Umbilical cord (tissue), 2 donors: ENCODE data around the gene HIVEP2. TPM values are rescaled to one million over a fixed set of nuclear protein-coding genes. Genes with fewer than 3 reads are reported as not detected.

ENCODE experiments used
- DNase-seq: peaks from one replicate; pipeline ENCODE4 v3.0.0-alpha.2; 2015; ENCODE audit warnings: low spot score
- total RNA-seq: library from RNA; depleted of rRNA; stranded (reverse); fragments of >200 nt; gene quantifications from one replicate; pipeline ENCODE4 v1.2.3, GENCODE V29; 2014; ENCODE audit warnings: low replicate concordance; ENCODE audit not compliant: insufficient read depth

Gene HIVEP2
- total RNA-seq, 1 donor from 2014 or later = 8.4 TPM

DNA sequence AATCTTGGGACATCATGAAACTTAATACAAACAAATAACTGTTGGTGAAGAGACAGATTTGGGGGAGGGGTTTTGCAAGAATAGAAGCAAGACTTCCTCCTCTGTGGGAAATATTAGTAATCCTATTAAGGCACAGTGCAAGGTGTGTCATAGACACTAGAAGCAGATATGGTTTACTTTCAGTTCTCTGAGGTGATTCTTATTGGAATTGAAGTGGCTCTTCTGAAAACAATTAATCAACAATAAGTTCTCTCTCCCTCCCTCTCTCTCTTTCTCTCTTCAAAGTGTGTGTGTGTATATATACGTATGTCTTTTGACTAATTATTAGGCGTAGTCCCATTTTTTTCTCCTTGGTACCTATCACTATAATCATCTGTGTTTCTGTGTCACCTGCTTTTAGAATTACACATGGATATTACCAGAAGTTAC lies 99.8 kb downstream of the HIVEP2 start:
- DNase-seq = no peak

DNA sequence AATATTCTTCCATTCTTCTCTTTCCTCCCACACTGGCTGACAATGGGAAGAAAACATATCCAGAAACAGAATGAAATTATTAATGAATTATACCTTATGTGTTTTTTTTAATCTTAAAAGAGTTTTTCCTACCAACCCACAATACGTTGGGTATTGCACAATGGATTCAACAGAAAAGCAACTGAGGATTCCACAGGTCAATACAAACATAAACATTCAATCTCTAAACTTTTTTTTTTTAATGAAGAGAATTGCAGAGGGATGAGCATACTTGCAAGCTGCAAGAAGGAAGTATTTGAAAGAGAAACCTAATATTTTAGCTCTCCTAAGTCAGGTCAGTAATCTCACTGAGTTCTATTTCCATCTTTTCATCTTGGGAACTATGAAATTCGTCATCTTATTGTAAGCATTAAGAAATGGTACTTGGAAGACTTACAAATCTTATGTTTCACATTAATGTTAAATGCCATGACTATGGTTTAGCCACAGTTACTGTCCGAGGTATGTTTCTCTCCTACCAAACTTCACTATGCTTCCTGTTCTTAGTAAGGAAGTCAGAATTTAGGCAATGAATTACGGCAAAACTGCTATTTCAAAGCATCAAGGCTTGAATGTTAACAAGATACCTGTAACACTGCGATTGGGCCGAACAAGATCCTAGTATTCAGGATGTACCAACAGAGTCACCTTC lies 100.8 kb downstream of the HIVEP2 start:
- no peak for DNase-seq

DNA sequence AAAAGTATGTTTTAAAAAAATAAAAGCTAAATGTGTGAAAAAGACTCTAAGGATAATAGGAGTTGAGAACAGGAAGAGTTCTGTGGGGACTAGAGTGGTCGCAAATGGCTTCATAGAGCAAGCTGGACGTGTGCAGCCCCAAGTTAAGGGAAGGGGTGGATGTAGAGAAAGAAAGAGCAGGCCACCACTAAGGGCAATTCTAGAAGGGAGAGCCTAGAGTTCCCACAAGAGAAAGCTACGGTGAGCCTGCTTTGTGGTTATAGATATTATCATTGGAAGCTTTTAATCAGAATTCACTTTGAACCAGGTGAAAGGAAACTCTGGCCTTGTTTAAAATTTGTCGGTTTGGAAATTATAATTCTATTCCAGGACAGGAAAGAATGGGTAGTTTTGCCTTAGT lies 101.6 kb downstream of the HIVEP2 start:
- DNase-seq = no peak

DNA sequence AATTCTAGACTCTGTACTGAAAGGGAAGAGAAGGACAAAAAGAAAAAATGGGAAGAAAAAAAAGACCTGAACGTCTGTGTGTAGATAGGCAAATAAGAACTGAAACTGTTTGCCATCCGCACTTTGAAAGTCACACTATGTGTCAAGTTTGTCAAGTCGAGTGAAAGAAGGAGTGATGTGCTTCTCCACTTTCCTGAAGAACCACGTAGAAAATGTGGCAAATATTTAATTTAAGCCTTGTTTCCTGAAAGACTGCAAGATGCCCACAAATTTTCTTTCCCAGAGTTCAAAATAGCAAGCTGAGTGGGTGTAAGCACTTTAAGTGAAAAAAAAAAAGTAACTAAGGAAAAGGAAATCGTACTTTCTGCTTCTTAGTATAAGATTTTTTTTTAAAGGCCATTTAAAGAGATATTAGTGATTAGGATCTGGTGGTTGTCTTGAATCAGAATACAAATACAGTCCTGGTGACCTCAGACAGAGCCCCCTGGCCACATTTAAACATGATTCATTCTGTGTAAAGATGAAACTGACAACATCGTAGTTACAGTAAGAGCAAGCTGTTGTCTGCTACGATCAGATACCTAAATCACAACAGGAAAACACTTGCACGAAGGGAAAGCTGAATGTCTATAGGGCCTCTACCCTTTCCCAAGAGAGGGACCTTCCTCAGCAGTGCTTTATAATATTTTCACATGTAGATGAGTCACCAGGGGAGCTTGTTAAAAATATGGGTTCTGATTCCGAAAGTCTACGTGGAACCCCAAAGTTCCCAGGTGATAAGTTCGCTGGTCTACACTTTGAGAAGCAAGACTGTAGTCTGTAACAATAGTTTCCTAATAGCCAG lies 102.3 kb downstream of the HIVEP2 start:
- DNase-seq = no peak

DNA sequence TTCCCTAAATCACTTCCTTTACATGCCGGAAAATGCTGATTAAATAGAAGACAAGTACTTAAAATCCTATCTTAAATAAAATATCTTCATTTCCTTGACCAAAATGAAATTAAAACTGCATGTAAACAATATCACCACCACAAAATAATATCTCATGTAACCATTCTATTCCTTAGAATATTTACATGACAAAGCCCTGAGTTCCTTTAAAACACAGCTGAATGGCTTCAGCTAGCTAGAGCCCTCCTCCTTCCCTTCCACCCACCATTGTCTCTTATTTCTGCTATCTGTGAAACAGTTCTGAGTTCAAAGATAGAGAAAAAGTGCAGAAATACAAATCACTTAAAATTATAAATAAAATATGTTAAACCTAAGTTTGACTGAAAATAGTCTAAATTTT lies 103.1 kb downstream of the HIVEP2 start:
- no peak for DNase-seq

DNA sequence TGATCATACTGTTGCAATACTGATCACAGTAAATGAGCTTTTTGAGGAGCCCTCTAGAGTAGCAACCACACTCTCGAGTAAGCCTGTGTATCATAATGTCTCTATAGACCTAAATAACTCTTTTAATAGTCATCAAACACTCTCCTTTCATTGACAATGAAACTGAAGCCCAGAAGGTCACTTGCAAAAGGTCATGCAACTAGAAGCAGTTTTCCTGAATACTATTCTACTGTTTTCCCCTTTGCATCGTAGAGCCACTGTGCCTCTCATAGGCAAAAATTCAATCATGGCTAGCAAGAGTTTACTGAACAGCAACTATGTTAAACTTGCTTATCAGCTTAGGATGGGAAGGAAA lies 105.3 kb downstream of the HIVEP2 start:
- no peak for DNase-seq

DNA sequence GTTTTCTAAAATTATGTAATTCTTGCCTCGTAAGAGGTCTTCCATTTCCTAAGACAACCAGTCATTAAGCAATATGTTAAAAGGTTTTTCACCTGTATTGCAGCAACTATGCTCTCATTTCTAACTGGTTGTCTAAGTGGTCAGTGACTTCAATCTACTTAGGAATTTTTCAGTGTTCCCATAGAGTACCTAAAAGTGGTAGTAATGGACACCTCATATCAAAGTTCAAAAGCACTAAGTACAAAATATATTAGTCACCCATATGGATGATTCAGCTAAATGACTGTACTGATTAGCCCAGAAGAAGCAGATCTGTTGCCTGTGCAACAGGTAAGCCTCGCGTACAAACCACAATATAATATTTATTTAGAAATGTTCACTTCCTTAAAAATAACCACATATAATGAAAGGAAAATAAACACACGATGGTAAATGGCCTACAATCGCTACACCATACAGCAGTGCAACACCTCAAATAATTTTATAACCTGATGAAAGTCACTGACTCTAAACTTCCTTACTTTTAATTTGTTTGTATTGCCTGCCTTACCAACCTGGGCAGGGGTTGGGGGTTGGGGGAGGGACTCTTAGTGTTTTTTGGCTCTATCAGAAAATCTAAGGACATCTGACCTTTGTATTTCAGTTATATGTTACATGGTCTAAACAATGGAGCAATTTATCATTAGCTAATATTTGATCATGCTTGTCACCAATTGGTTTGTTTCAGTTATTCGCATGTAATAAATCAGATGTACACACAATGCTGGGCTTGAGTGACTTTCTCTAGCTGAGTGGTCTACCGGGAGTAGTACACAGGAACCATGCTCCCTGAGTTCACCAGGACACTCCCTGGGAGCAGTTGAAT lies 105.9 kb downstream of the HIVEP2 start:
- no peak for DNase-seq

DNA sequence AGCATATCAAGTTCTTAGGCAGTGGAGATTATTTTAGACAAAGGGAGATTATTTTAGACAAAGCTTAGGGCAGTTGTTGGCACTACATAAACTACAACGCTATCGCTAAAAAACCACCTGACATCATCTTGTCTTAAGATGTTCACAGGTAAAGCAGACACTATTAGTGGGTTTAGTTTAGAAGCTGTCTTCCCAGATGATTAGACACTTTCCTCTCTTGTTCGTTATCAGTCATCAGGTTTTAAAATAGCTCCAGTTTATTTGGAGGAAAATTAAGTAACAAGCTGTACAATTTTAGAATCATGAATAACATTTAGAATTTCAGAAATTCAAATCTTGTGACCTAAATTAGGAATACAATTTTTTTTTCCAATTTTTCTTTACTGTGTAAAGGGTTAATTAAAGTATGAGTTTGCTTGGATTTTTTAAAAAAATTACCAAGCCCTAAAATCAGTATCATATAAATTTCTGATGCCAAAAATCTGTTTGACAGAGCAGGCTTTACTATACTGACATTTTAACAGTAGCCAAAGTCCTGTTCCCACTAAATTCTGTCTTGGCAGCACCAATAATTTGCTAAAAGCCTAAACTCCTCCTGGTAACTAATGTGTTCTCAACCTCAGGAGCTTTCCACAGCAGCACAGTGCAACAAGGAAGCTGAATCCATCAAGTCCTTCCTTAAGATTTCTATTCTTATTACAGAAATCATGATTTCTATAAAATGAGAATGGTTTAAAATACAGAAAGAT lies 109.0 kb downstream of the HIVEP2 start:
- DNase-seq = no peak

DNA sequence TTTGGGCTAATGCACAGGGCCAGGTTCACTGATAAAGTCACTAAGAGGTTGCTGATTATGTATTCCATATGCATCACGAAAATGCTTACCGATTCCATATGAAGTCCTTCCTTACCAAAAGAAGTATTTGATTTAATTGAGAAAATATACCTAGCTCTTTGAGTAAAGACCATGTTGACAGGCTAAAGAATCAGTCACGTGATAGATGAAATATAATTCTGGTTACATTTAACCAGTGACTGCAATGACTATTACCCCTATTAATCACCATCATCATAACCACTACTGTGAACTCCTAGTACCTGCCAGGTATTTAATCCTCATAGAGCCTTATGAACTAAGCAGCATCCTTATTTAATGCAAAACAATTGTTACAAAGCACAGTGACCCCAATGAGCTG lies 110.1 kb downstream of the HIVEP2 start:
- no peak for DNase-seq

DNA sequence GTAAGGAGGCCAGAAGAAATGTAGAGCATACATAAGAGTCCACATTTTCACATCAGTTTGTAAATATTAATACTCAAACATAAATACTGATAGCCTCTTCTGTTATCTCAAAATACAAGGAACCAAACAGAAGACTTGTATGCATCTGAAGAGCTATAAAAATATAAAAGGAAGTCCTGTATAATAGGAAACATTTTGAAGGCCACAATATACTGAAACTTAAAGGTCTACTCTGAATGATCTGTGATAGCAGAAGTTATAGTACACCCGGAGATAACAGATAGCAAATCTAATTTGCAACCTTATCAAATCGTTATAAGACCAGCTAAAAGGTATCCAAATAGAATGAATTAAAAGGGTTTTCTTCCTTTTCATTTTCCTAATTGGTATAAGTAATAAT lies 111.2 kb downstream of the HIVEP2 start:
- no peak for DNase-seq

DNA sequence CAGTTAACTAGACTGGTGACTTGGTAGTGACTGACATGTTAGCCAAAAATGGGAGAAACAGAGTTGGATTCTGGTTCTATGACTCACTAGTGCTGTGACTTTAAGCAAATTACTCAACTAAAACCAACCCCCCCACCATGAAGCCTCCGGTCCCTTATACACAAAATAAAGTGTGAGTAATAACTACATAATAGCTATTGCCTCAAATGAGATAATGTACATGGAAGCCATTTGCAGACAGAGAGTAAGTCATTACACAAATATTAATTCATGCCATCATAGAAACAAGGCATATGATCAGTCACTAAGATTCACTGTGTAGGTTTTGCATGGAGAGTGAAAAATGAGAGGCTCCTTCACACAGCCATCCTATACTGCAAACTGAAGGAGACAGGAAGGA lies 111.9 kb downstream of the HIVEP2 start:
- DNase-seq = no peak

DNA sequence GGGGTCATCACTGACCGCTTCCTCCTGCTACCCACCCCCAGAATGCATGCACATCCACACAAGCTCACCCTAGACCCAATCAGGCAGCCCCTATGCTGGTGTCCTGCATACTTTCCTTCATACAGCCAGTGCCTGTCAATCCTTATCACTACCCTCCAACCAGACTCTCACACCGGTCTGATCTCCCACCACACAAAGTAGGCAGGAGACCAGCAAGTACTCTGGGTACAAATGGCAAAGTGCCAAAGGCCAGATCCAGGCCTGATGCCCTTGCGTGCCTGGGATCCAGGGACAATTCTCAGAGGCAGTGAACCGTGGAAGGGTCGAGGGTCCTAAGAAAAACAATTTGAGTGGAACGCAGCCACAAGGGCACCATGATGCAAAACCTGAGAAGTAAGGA lies 114.2 kb downstream of the HIVEP2 start:
- DNase-seq = no peak

DNA sequence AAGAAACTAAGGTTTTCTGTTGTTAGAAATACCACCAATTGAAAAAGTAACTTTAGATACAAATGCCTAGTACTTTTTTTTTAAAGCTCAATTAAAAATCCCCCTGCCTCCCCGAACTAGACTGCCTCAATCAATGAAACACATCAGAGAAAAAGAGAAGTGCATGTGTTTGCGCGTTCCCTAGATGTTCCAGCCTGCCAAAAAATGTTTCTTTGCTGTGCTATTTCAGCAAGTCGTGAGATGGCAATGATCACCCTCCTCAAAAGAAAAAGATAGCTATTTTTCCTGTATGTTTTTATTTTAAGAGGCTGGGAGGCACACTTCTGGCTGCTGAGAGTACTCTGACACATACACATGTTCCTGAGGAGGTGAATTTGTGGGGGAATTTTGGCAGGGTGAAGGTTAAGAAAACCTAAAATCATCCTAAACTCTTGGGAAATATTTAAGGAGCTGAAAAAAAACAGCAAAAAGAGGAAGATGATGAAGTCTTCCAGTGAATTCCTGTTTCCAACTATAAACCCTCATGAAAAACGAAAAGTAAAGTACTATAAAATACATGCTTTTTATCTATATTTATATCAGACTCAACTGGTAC lies 114.8 kb downstream of the HIVEP2 start:
- DNase-seq = no peak

DNA sequence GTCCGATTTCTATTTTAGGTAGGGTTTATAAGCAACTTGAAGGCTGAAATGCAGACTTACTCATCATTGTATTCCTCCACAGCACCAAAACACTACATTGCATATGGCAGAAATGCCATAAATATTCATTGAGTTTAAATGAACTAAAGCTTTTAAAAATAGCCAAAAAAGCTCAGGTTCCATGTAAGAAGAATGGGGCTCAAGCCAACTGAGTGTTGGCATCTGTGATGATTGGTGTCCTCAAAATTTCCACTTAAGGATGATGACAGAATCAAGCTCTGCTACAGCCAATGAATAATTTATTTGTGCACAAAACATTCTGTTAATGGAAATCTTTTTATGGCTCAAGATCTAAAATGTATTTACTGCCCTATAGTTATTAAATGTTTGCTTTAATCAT lies 115.4 kb downstream of the HIVEP2 start:
- DNase-seq = no peak

DNA sequence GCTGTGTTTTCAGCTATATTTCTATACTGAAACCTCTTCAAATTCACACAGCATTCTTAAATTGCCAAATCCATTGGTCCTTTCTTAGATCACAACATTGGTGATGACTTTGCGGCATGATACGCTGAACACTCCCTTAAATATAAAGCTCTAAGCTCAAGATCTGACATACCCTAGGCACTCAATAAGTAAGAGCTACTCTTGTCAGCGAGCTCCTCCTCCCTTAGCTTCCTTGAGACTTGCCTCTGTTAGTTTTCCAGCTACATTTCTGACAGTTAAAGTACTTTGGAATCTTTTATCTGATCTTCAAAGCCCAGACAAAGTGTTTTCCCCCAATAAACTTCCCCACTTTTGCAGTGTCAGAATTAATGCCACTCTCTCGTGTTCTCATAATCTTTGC lies 117.0 kb downstream of the HIVEP2 start:
- DNase-seq = peak; percentile 79

DNA sequence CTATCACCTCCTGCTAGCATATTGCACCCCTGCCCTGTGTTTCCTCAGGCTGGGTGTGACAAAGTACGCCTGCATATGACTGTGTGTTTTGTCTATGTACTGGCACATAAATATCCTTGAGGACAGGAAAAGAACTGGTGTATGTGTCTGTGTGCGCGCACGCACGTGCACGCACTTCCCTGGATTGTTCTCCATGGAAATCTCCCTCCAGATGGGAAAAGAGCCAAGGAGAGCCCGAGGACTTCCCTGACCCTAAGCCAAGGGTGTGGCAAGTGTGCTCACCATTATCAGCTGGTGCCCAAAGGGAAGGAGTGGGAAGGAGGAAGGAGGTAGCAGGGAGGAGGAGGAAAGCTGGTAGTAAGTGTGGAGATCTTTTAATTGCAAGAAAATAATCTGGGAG lies 117.6 kb downstream of the HIVEP2 start:
- DNase-seq = peak; percentile 51

DNA sequence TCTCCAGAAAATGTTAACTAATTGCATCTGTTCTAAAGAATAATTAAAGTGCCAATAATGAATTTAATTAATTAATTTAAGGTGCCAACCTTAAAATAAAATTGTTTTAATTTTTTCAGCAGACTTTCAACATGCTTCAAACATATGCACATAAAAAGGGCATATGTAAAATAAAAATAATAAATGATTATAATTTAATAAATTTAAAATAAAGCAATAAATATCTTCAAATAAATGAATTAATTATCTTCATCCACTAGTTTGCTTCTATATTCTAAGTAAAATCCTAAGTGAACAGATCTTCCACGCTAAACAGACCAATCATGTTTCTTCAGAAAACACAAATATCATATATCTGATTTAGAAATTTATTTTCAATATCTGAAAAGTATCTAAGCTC lies 119.2 kb downstream of the HIVEP2 start:
- no peak for DNase-seq

DNA sequence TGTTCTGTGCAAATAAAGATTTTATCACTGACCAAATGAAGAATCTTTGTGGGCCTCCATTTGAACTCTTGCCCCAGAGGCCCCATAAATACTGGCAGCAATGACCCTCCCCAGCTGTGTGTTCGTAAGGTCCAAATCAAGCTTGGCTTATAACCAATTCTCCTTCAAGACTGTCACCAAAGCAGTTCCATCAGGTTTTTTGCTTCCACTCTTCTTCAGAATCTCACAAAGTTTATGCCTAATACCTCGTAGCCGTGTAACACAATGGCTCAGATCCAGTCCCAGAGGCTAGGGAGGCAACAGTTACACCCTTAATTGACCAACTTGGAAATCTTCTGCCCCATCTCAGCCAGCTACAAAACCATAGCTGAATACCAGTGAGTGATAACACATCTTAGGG lies 120.5 kb downstream of the HIVEP2 start:
- DNase-seq = no peak

DNA sequence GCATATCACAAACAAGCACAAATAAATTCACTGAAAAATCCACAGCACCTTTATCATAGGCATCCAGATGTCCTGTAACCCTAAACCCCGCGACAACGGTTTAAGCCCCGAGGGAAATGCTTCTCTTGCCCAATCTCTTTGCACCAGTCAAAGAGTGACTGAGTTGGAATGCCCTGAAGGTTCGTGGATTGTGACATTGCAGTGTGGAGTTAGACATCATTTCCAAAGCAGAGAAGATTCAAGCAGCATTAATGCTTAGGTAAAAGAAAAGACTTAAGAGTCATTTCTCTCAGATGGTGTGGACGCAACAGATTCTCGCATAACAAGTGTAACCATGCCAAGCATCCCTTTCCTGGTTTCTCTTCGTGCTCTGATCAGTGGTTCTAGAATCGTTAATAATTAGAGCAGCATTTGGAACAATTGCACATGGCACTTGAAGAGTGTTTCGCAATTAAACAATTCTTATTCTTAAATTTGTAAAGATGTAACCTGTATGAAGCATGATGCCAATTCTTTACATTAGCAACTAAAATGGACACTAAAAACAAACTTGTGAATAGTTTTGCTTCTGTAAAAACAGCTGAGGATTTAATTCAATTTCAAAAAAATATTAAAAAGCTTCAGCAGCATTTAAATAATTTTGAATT lies 121.6 kb downstream of the HIVEP2 start:
- DNase-seq = no peak

DNA sequence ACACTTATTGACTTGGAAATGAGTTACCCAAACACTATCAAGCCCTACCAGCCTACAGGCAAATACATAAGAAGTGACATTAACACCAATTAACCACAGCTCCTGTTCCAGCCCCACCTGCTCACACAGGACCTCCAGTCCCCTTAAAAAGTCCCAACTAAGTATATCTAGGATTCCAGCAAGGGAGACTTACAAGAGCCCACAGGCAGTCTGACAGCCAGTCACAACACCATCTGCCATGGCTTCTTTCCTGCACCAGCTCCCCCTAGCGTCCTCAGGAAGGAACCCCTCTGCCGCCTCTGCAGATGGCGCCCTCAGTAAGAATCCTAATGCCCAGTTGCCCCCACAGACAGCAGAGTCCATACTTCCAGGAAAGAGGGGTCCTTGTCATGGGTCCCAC lies 122.1 kb downstream of the HIVEP2 start:
- DNase-seq = no peak

DNA sequence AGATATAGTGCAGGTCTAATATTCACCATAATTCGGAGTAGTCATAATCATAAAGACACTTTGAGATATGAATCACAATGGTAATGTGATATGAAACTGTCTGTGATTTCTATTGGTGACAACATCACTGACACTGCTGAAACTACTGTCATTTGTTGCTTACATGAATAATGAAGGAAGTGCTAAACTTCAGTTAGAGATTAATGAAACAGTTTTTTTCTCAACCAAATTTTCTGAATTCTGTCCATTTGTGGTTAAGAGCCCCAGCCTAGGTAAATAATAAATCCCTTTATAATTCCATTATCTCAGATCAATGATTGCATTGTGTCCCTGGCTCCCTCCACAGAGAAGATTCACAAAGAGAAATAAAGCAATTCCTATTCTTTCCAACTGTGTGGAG lies 122.6 kb downstream of the HIVEP2 start:
- DNase-seq = no peak
